GM21825 (cell line): ENCODE measurements around the gene PLIN5.
"Not testable (repeated sequence)": the region's sequence is repeated elsewhere in the genome, so short reads cannot be mapped to it uniquely, and the experiment has no call there.

ENCODE experiments used
- ATAC-seq: cut with Tn5 transposase; IDR thresholded peaks from one replicate; pipeline ENCODE4 v1.9.1; 2021; ENCODE audit warnings: mild to moderate bottlenecking, moderate library complexity; ENCODE audit not compliant: unreplicated experiment

The PLIN5 gene

DNA sequence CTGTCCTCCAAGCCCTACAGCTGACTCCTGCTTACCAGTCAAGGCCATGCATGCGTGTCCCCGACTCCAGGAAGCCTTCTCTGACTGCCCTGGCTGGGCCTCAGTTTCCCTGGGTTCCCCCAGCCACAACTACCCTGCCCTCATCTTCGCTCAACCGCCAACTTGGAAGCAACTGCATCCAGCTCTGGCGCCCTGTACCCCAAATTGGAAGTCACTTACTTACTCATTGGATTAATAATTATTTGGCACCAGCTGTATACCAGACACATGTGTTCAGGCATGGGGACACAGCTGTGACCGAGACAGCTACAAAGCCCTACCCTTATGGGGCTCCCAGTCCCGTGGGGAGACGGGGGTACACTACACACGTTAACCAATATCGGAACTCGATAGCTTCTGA lies 35.4 kb upstream of the PLIN5 start:
- ATAC-seq: no peak

DNA sequence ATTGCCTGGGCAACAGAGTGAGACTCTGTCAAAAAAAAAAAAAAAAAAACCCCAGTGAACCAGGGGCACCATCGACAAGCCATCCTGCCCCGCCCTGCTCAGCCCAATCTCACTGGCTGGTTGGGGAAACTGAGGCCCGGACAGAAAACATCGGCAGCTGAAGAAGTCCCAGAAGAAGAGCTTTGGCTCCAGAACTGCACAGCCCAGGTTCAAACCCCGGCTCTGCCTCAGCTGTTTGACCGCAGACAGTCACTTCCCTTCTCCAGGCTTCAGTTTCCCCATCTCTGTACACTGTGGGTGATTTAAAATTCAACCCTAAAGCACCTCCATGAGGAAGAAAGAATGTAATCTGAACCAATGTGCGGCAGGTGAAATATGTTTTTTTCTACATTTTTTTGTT lies 33.9 kb upstream of the PLIN5 start:
- no peak for ATAC-seq

DNA sequence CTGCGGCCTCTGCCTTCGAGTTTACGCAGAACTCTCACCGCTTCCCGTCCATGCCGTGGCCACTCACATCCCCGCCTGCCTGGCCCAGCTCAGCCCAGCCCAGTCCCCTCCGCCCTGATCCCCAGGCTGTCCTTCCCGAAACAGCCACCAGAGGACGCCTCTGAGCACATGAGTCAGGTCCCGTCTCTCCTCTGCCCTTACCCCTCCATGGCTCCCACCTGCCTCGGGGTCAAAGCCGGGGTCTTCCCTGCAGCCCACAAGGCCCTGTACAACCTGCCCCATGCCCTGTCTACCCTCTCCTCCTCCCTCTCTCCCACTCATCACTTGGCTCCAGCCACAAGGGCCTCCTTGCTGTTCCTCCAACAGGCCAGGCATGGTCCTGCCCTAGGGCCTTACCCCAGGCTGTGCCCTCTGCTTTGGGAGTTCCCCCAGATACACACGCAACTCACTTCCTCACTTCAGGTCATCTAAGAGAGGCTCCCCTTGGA lies 32.6 kb upstream of the PLIN5 start:
- ATAC-seq: no peak

DNA sequence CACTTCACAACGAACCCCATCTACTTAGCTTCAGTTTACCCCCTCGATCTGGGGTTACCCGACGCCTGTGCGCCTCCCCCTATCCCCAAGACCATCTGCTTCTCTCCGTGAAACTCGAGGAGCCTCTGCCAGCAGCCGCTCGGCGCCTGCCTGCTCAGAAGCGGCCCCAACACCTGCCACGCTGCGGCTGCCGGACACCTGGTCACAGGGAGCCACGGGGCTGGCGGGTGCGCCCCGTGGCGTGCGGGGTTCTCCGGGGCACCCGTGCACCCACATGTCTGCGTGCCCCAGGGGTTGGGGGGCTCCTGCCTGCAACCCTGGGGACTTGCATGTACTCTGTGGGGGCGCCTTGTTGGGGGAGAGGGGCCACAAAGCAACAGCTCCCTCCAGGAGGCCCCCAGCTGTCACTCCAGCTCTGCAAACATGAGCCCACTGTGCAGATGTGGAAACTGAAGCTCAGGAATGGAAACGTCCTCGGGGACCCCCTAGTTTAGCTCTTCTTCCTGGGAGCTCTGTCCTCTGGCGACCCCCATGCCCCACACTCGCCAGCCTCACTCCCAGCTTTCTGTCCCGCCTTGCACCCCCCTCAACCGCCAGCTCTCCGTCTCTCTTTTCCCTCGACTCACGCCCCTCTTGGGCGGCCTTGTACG lies 31.5 kb upstream of the PLIN5 start:
- ATAC-seq: no peak

DNA sequence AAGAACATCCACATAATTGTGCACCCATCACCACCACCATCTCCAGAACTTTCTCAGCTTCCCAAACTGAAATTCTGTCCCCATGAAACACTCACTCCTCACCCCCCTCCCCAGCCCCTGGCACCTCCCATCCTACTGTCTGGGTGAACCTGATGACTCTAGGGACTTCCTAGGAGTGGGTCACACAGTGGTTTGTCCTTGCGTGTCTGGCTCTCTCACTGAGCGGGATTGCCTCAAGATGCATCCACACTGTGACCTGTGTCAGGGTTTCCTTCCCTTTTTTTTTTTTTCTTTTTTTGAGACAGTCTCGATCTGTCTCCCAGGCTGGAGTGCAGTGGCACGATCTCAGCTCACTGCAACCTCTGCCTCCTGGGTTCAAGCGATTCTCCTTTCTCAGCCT lies 28.5 kb upstream of the PLIN5 start:
- not testable (repeated sequence) for ATAC-seq

DNA sequence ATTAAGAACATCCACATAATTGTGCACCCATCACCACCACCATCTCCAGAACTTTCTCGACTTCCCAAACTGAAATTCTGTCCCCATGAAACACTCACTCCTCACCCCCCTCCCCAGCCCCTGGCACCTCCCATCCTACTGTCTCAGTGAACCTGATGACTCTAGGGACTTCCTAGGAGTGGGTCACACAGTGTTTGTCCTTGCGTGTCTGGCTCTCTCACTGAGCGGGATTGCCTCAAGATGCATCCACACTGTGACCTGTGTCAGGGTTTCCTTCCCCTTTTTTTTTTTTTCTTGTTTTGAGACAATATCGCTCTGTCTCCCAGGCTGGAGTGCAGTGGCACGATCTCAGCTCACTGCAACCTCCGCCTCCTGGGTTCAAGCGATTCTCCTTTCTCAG lies 27.1 kb upstream of the PLIN5 start:
- ATAC-seq: not testable (repeated sequence)

DNA sequence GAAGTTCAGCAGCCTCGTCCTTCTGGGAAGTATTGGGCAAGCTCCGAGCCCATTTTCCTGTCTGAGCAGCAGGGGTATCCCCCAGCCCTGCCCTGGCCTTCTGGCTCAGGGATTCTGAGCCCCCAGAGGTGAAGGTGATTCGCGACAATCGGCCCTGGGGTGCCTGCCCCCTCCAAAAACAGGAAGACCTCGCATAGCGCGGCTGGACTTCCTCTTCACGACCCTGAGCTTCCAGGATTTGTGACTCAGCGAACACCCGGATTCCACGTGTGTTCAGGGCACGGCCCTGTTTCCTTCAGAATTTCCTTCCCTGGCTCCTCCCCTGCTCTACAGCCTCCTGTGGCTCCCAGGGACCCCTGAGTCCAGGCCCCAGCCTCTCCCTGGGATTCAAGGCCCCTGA lies 24.5 kb upstream of the PLIN5 start, which contains the start of gene SEMA6B:
Gene SEMA6B (minus strand): TSS at position 116 of the 400 bp plus-strand sequence. CDS start 1,227 bp downstream, outside the sequence.
- no peak for ATAC-seq

DNA sequence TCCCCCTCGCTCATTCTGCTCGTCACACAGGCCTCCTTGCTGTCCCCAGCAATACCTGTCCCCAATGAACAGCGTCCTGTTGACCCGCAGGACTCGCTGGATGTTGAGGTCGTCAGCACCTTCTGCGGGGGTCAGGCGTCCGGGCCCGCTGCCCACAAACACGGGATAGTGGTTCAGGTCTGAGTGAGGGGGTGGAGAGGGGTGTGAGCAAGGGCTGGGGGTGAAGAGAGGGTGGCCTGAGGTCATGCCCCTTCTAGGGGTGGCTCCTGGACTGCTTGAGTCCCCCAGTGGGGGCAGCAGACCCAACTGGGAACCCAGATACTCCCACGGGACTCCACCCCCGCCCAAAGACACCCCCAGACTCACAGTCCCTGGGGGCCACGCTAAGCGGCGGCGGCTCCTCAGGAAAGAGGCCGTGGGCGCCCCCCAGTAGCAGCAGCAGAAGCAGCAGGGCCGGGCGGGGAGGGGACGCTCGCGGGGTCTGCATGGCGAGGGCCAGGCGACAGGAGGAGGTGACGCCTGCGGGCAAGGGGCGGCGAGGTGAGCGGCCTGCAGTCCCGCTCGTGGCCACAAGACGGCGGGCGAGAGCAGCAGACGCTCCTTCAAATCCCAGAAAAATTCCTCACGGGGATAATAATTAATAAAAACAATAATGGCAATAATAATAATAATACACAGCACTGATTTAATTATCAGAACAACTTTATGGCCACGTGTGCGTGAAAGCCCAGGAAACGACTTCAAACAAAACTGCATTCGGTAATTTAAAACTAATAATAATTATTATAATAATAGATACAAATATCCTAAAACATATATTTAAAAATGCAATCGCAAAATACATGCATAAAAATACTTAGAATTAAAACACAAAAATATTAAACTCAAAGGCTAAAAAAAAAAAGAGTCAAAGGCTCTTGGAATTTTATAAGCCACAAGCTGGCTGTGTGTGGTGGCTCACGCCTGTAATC lies 23.2 kb upstream of the PLIN5 start:
- no peak for ATAC-seq

DNA sequence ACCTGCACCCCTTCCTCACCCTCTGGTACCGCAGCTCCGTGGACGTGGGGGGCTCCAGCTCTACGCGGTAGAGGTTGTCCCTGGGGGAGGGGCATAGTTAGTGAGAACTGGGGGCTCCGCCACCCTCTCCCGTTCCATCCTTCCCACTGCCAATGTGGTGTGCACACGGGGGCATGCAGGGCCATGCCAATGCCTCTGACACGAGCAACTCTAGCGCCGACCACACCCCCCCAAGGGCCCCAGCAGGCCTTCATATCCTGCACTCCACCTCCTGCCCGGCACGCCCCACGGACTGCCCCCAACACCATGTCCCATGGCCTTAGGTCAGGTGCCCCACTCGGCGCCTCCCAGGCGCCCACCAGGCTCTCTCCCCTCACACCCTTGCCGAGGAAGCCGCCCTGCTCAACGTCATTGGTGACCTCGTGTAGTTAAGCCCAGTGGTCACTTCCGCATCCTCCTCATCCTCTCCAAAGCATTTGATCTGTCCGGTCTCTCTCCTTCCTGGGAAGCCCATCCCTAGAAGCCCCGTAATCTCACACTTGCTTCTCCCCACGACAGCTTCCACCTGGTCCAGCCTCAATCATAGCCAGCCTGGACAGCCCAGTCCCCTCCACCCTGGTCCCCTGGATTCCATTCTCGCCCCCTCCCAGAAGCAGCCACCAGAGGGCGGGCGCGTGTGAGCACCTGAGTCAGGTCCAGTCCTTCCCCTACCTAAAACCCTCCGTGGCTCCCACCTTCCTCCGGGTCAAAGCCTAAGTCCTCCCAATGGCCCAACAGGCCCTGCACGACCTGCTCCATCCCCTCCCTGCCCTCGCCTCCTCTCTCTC lies 22.3 kb upstream of the PLIN5 start:
- no peak for ATAC-seq

DNA sequence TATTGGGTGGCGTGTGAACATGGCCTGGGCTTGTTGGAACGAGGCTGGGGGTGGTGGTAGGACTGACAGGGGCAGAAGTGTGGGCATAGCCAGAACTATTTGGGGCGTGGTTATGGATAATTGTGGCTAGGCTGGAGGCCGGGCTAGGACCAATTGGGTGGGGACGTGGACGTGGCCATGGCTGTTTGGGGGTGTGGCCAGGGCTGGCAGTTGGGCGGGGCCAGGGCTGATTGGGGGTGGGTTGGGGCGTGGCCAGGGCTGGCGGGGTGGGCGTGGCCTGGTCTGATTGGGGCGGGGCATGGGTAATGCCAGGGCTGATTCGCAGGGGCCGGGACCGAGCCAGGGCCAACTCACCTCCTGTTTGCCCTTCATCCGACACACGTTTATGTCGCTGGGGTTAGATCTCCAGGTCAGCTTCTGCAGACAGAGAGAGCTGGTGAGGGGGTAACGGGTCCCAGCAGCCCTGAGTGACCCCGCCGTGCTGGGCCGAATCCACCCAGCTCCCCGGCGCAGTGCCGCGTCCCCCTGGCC lies 21.6 kb upstream of the PLIN5 start:
- ATAC-seq: no peak

DNA sequence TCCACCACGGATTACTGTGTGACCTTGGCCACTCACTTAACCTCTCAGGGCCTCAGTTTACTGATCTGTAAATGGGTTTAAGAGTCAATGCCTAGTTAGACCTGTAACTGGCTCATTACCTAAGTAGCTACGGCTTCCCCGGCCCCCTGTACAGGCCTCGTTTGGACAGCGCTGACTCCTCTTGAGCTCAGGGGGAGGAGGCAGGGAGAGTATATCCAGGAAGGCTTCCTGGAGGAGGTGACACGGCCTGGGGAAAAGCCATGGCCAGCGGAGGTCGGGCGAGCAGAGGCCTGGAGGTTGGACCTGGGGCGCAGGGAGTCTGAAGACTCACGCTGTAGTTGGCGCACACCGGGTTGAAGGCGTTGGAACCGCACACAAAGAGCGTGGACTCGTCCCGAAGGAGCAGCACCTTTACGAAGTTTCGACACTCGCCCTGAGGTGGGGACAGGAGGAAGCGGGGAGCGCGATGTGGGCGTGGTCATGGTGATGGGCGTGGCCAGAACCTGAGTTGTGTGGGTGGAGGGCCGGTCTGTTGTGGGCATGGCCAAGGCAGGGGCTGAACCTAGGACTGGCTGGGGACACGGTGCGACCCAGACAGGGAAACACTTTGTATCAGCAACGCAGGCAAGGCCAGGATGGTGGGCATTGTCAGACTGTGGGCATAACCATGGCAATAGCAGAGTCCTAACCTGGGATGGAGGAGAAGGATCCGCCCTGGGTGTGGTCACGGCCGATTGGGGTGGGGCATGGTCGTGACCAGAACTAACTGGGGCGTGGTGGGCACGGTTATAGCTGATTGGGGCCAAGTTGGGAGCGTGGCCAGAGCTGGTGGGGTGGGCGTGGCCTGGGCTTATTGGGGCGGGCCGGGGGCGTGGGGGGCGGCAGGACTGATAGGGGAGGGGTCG lies 20.9 kb upstream of the PLIN5 start:
- no peak for ATAC-seq

DNA sequence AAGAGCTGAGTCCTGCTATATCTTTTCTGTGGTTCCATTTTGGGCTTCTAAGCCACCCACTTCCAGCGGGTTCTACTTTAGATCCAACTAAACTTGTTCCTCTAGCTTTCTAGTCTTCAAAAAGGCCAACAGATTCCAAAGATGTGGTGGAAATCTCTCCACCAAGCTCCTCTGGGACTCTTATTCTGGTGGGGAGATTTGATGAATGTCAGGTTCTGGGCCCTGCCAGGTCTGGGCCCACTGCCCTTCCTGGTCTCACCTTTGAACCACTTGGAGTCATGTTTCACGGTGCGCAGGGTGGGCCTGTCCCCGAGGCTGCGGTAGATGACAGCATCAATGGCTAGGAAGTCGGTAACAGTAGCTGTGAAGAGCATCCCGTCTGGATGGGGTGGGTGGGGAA lies 19.7 kb upstream of the PLIN5 start:
- ATAC-seq: no peak

DNA sequence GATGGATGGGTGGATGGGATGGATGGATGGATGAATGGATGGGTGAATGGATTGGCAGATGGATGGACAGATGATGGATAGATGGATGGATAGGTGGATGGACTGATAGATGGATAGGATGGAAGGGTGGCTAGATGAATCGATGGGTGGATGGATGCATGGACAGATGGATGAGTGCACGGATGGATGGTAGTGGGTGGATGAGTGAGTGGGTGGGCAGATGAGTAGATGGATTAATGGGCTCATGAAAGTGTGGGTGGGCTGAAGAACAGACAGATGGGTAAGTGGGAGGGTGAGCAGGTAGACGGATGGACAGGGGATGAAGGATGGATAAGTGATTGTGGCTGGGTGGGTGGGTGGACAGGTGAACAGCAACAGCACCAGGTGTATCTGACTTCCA lies 18.8 kb upstream of the PLIN5 start:
- ATAC-seq: no peak

DNA sequence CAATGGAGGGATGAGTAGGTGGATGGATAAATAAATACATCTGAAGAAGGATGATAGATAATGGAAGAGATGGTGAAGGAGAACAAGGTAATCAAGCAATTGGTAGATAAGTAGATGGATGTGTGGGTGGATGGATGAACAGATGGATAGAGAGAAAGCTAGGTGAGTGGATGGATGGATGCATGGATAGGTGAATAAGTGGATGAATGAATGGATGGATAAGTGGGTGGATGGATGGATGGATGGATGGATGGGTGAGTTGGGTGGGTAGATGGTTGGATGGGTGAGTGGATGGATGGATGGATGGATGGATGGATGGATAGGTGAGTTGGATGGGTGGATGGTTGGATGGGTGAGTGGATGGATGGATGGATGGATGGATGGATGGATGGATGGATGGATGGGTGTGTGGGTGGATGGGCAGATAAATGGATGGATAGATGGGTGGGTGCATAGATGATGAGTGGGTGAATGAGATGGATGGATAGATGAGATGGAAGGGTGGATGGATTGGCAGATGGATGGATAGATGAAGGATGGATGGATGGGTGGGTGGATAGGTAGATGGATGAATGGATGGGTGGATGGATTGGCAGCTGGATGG lies 18.2 kb upstream of the PLIN5 start:
- no peak for ATAC-seq

DNA sequence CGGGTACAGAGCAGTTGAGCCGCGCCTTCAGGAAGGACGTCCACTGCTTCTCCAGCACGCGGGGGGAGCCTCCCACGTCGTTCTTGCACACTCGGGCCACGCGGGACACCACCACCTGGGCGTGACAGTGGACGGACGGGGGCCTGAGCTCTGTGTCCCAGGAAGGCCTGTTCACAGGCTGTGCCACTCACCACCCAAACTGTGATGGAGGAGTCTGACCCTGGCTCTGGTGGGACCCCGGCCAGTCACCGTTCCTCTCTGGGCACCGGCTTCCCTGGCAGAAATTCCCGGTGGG lies 17.4 kb upstream of the PLIN5 start:
- ATAC-seq: no peak

DNA sequence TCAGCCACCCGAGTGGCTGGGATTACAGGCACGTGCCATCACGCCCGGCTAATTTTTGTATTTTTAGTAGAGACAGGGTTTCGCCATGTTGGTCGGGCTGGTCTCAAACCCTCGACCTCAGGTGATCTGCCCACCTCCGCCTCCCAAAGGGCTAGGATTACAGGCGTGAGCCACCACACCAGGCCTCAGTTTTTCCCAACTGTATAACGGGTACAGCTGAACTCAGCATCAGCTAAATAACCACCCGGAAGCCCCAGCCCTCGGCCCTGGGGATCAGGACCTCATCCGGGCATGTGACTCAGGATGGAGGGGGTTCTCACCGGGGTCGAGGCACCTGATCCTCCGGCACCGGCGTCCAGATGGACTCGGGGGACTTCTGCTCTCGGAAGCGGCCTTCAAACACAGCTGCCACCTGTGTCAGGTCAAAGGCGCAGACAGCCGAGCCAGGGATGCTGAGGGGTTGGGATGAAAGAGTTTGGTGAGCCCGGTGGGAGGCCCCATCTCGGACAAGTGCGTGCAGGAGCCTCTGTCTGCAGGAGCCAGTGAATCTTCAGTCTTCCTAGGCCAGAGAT lies 15.5 kb upstream of the PLIN5 start:
- no peak for ATAC-seq

DNA sequence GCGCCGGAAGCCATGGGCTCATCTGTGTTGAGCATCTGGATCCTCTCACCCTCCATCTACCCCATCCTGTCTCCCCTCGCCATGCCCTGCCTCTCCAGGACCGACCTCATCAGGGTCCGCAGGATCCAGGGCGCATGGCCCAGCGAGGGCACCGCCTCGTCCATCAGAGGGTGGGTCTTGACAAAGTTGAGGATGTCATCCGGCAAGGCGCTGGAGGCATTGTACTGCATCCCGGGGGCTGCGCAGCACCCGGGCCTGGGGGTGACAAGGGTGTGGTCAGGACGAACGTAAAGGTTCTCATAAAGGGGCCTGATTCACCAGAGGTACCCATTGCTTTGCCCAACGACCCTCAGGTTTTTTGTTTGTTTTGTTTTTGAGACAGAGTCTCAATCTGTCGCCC lies 15.0 kb upstream of the PLIN5 start:
- no peak for ATAC-seq

DNA sequence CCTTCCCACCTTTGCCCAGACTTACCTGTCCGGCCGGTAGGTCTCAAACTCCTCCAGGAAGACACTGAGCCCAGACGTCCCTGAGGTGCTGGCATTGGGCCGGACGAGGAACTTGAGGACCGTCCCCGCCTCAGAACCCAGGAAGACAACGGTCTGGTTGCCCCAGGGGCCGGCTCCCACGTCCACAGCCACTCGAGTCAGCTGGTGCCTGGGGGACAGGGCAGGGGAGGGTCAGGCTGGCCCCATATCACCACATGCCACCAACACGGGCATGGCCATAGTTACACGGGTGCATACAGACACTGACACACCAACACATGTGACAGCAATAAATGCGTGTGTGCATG lies 13.2 kb upstream of the PLIN5 start:
- ATAC-seq: no peak
